ENCODE results near the gene TOLLIP.

GRCh38 chr11:1342946-1343345, 33.5 kb upstream of the TOLLIP start:
- TF ChIP-seq CTCF (IDR thresholded peaks at IDR 0.05): no peak
- TF ChIP-seq POLR2A (IDR thresholded peaks at IDR 0.05): no peak
- no peak for TF ChIP-seq EP300 (IDR thresholded peaks at IDR 0.05)

Data from tibial nerve (tissue), 4 donors.